SH-SY5Y (cell line): ENCODE results near the gene PAXX.

Experiments used
- GATA2 ChIP-seq: IDR thresholded peaks from 2 replicates; pipeline ENCODE4 v1.6.1; 2011; ENCODE audit warnings: mild to moderate bottlenecking, low read depth, low read length
- GATA3 ChIP-seq: IDR thresholded peaks from 2 replicates; pipeline ENCODE4 v1.6.1; 2011; ENCODE audit warnings: low read depth, mild to moderate bottlenecking, low read length, moderate library complexity

- TF ChIP-seq GATA3 = no peak
- TF ChIP-seq GATA2 = no peak
These were observed 9.8 kb upstream of the PAXX start, which contains the start of gene LCNL1 for GRCh38 chr9:136982232-136983051.
